Measurements from ENCODE around the gene SCN4A. TPM values are rescaled to one million over a fixed set of nuclear protein-coding genes. Genes with fewer than 3 reads are reported as not detected.
A peak's percentile ranks its signal among the peaks of the same experiment; 100 is the strongest.

SCN4A gene
- total RNA-seq, 1 donor from 2014 or later = 0.95 TPM

DNA sequence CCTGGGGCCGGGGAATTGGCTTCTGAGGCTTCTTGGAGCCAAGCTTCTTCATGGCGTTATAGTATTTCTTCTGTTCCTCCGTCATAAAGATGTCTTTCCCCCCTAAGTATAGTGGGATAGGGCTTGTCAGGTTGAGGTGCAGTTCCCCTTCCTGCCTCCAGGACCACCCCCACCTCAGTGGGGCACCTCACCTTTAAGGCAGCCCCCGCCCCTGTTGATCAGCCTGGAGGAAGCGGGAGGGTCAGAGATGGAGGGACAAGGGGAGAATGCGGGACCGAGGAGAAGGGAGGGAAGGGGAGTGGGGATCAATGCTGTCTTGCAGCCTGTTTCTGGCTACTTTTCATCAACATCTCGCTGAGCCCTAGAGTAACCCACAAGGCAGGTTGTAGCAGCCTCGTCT lies 29.0 kb downstream of the SCN4A start:
- H3K27ac Mint-ChIP-seq (ENCODE audit: unreplicated experiment) = no peak overlapping the region
- H3K9me3 Mint-ChIP-seq (ENCODE audit: unreplicated experiment) = peaks cover 3% of the 10 kb centered on the region
- no peak for DNase-seq (ENCODE audit: low spot score)
- peak; percentile 58 for TF ChIP-seq CTCF (IDR thresholded peaks at IDR 0.05; ENCODE audit: unreplicated experiment)
- peaks cover 10% of the 10 kb centered on the region for H3K4me1 Mint-ChIP-seq (ENCODE audit: unreplicated experiment)
- peaks cover 20% of the 10 kb centered on the region for H3K27me3 Mint-ChIP-seq (ENCODE audit: unreplicated experiment)
- no peak overlapping the region for H3K4me3 Mint-ChIP-seq (ENCODE audit: unreplicated experiment)
- H3K36me3 Mint-ChIP-seq (ENCODE audit: low read depth, unreplicated experiment) = peaks cover 6% of the 10 kb centered on the region

GRCh38 chr17:63942309-63942985 lies 30.3 kb downstream of the SCN4A start:
- no peak for DNase-seq (ENCODE audit: low spot score)
- Mint-ChIP-seq H3K4me1 (ENCODE audit: unreplicated experiment) (peaks cover 12% of the 10 kb centered on the region), H3K9me3 (ENCODE audit: unreplicated experiment) (peaks cover 3% of the 10 kb centered on the region), H3K27ac (ENCODE audit: unreplicated experiment) (no peak overlapping the region), H3K4me3 (ENCODE audit: unreplicated experiment) (no peak overlapping the region), H3K36me3 (ENCODE audit: low read depth, unreplicated experiment) (peaks cover 6% of the 10 kb centered on the region), H3K27me3 (ENCODE audit: unreplicated experiment) (peaks cover 22% of the 10 kb centered on the region)
- no peak for TF ChIP-seq CTCF (IDR thresholded peaks at IDR 0.05; ENCODE audit: unreplicated experiment)

- no peak overlapping the region for H3K27ac Mint-ChIP-seq (ENCODE audit: unreplicated experiment)
- H3K4me3 Mint-ChIP-seq (ENCODE audit: unreplicated experiment) = no peak overlapping the region
- peaks cover 3% of the 10 kb centered on the region for H3K9me3 Mint-ChIP-seq (ENCODE audit: unreplicated experiment)
- peaks cover 22% of the 10 kb centered on the region for H3K27me3 Mint-ChIP-seq (ENCODE audit: unreplicated experiment)
- no peak for TF ChIP-seq CTCF (IDR thresholded peaks at IDR 0.05; ENCODE audit: unreplicated experiment)
- DNase-seq (ENCODE audit: low spot score) = no peak
- peaks cover 6% of the 10 kb centered on the region for H3K36me3 Mint-ChIP-seq (ENCODE audit: low read depth, unreplicated experiment)
- peaks cover 12% of the 10 kb centered on the region for H3K4me1 Mint-ChIP-seq (ENCODE audit: unreplicated experiment)
Observed at GRCh38 chr17:63941751-63942150, 31.0 kb downstream of the SCN4A start.

DNA sequence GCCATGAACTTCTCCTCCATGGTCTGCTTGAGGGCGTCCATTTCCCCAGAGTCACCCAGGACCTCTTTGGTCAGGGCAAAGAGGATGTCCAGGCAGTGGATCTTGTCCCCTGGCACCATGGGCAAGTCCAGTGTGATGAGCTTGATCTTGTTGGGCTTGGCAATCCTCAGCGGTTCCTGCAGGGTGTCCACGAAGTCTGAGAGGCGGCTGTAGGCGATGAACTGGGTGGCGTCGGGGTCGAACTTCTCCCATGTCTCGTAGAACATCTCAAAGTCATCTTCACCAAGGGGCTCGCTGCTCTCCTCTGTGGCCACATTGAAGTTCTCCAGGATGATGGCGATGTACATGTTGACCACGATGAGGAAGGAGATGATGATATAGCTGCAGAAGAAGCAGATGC lies 31.6 kb downstream of the SCN4A start:
- peaks cover 3% of the 10 kb centered on the region for H3K9me3 Mint-ChIP-seq (ENCODE audit: unreplicated experiment)
- H3K27ac Mint-ChIP-seq (ENCODE audit: unreplicated experiment) = no peak overlapping the region
- no peak overlapping the region for H3K4me3 Mint-ChIP-seq (ENCODE audit: unreplicated experiment)
- peaks cover 12% of the 10 kb centered on the region for H3K4me1 Mint-ChIP-seq (ENCODE audit: unreplicated experiment)
- DNase-seq (ENCODE audit: low spot score) = no peak
- H3K27me3 Mint-ChIP-seq (ENCODE audit: unreplicated experiment) = peaks cover 22% of the 10 kb centered on the region
- H3K36me3 Mint-ChIP-seq (ENCODE audit: low read depth, unreplicated experiment) = peaks cover 6% of the 10 kb centered on the region
- no peak for TF ChIP-seq CTCF (IDR thresholded peaks at IDR 0.05; ENCODE audit: unreplicated experiment)

- Mint-ChIP-seq H3K9me3 (ENCODE audit: unreplicated experiment) (peaks cover 3% of the 10 kb centered on the region), H3K4me3 (ENCODE audit: unreplicated experiment) (no peak overlapping the region), H3K36me3 (ENCODE audit: low read depth, unreplicated experiment) (peaks cover 6% of the 10 kb centered on the region), H3K27me3 (ENCODE audit: unreplicated experiment) (peaks cover 22% of the 10 kb centered on the region), H3K4me1 (ENCODE audit: unreplicated experiment) (peaks cover 12% of the 10 kb centered on the region), H3K27ac (ENCODE audit: unreplicated experiment) (no peak overlapping the region)
- TF ChIP-seq CTCF (IDR thresholded peaks at IDR 0.05; ENCODE audit: unreplicated experiment) = no peak
- no peak for DNase-seq (ENCODE audit: low spot score)
Observed at GRCh38 chr17:63940584-63940983, 32.1 kb downstream of the SCN4A start.
